Measurements from ENCODE around the gene PEX26.
A peak's percentile ranks its signal among the peaks of the same experiment; 100 is the strongest.
"Not testable (repeated sequence)": the region's sequence is repeated elsewhere in the genome, so short reads cannot be mapped to it uniquely, and the experiment has no call there.

Gene PEX26

GRCh38 chr22:18070556-18071306 lies 7.1 kb upstream of the PEX26 start:
- no peak for DNase-seq

- DNase-seq = not testable (repeated sequence)
Measured at GRCh38 chr22:18071307-18071967, 6.4 kb upstream of the PEX26 start.

GRCh38 chr22:18071968-18072310 lies 5.9 kb upstream of the PEX26 start:
- no peak for DNase-seq

DNA sequence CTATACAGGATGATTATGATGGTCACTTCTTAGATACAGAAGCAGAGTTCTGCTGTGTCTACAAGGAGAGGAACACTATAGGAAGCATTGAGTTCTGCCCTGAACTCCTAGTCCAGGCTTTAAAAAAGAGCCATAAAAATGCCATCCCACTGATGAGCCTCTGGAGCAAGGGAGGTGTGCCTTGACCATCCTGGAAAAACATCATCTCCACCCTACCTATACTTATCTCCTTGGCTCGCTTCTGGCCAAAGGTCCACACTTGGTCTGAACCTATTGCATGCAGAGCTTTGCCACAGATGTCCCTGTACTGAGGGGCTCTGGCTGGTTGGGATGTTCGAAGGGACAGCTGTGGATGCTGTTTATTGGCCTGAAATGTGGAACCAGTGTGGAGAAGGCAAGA lies 4.3 kb upstream of the PEX26 start:
- DNase-seq = no peak

GRCh38 chr22:18073927-18074326 lies 3.9 kb upstream of the PEX26 start:
- DNase-seq = not testable (repeated sequence)

DNA sequence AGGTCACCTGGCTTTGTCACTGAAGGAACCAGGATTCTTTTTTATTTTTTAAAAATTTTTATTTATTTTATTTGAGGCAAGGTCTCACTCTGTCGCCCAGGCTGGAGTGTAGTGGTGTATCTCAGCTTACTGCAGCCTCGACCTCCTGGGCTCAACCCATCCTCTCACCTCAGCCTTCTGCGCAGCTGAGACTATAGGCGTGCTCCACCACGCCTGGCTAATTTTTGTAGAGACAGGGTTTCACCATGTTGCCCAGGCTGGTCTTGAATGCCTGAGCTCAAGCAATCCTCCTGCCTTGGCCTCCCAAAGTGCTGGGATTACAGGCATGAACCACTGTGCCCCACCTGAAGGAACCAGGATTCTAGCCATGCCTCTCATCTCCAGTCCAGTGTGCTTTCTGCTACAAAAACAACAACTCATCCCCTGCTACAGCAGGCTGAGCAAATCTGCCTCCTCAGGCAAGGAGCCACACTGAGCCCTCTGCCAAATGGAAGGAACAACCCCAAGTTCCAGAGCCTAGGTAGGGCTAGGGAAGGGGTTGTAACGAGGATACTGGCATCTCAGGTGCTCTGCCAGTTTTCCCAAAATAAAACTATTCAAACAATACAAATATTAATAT lies 2.6 kb upstream of the PEX26 start:
- no peak for DNase-seq

GRCh38 chr22:18075720-18076497 lies 1.9 kb upstream of the PEX26 start:
- DNase-seq = peak in 46 of 56 donors; percentile 9 to 89 (median 46)

GRCh38 chr22:18077087-18077638 lies 627 bp upstream of the PEX26 start:
- no peak for DNase-seq

GRCh38 chr22:18078329-18079041 lies 695 bp downstream of the PEX26 start:
- no peak for DNase-seq

GRCh38 chr22:18079706-18080233 lies 2.0 kb downstream of the PEX26 start:
- no peak for DNase-seq

DNA sequence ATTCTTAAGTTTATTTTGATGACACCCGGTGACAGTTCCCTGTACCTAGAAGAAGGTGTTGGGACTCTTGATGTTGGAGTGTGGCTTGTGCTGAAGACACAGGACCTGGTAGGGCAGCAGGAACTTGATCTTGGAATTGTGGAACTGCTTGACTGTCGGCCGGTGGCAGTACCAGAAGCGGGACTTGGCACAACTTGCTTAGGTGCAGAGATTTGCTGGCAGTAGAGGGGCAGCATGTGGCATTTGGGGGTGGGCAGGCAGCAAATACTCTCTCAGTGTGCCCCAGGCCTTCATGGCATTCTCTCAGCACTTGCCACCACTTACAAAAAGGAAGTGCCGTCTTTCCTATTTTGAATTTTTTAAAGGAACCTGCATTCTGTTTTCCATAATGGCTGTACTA lies 3.6 kb downstream of the PEX26 start:
- no peak for DNase-seq

DNA sequence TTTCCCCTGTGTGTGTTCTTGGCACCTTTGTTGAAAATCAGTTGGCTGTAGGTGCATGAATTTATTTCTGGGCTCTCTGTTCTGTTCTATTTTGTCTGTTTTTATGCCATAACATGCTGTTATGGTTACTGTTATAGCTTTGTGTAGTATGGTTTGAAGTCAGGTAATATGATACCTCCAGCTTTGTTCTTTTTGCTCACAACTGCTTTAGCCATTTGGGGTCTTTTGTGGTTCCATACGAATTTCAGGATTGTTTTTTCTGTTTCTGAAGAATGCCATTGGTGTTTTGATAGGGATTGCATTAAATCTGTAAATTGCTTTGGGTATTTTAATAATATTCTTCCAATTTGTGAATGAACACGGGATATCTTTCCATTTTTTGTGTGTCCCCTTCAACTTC lies 4.7 kb downstream of the PEX26 start:
- no peak for DNase-seq

DNA sequence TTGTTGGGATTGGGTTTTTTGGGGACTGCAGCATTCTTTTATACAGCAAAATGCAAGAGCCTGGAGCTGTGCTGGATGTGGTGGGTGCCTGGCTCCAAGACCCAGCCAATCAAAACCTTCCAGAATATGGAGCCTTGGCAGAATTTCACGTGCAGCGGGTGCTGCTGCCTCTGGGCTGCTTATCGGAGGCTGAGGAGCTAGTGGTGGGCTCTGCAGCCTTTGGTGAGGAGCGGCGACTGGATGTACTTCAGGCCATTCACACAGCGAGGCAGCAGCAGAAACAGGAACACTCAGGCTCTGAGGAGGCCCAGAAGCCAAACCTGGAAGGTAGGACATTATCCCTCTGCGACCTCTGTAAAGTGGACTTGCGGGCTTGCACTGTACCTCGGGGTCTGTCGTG lies 5.6 kb downstream of the PEX26 start:
- no peak for DNase-seq

DNA sequence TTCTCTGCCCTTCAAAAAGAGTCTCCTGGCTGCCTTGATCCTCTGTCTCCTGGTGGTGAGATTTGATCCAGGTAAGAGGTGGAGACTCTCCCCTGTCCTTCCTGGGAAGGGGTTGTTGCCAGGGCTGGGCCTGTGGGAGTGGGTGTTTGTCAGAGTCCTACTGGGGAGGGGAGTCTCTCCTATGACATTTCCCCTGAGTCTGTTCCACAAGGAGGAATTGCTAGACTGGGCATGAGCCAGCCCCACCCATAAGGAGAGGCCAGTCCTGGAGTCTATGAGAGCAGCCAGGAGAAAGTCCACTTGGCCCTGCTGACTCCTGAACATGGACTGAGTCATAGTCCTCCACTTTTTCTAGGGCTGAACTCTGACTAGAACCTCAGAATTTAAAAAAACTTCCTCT lies 7.4 kb downstream of the PEX26 start:
- no peak for DNase-seq

DNA sequence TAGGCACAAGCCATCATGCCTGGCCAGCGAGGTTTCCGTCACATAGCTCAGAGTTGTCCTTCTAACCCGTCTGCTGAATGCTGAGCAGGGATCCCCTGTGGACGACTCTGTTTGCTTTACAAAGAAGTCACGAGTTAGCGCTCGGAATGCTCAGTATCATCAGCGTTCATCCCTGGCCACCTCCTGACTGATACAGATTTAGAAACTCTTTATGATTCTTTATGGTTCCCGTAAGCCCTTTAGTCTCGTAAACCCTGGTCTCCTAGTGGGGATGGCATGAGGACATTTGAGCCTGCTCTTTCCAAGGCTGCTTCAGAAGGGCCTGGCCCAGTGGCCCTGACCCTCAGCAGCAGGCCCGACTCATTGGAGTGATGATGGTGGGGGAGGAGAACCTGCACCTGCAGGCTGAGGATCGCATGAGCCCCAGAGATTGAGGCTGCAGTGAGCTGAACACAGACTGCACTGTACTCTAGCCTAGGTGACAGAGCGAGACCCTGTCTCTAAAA lies 9.6 kb downstream of the PEX26 start:
- no peak for DNase-seq

GRCh38 chr22:18088825-18089568 lies 11.2 kb downstream of the PEX26 start:
- DNase-seq = no peak

- DNase-seq = no peak
Measured at GRCh38 chr22:18090286-18090685, 12.5 kb downstream of the PEX26 start.

- DNase-seq = no peak
Measured at GRCh38 chr22:18091478-18091877, 13.7 kb downstream of the PEX26 start.

DNA sequence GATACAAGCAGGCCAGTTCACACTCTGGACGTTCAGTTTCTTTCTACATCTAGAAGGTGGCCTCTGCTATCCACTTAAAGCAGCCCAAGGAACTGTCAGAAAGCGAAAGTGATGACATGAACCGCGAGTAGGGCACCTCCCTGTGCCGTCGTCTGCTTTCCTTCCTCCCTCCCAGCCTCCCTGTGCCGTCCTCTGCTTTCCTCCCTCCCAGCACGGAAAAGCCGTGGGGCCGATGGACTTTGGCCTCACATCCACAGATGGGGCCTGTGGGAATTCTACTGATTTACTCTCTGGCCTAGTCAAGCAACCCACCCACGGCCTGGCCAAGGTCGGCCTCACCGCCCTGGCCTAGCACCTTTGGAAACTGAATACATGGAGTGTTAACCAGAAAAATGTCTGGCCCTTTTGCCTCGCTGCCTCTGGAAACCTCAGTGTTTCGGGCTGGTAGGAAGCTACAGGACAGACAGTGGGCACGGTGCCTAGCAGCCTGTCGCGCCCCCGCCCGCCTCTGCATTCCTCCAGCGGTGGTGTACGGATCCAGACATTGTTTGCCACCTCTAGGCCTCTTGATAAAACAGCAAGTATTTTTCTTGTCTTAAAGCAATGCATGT lies 14.2 kb downstream of the PEX26 start:
- peak in 11 of 56 donors; percentile 8 to 22 (median 16) for DNase-seq

All from amygdala (tissue), 56 donors.